Measurements from ENCODE around the gene PCNX1. TPM values are rescaled to one million over a fixed set of nuclear protein-coding genes. Genes with fewer than 3 reads are reported as not detected.
"Not testable (repeated sequence)": the region's sequence is repeated elsewhere in the genome, so short reads cannot be mapped to it uniquely, and the experiment has no call there.

The PCNX1 gene
- total RNA-seq, 4 donors from 2014 or later: 47.1 to 73.6 (median 66.2) TPM

DNA sequence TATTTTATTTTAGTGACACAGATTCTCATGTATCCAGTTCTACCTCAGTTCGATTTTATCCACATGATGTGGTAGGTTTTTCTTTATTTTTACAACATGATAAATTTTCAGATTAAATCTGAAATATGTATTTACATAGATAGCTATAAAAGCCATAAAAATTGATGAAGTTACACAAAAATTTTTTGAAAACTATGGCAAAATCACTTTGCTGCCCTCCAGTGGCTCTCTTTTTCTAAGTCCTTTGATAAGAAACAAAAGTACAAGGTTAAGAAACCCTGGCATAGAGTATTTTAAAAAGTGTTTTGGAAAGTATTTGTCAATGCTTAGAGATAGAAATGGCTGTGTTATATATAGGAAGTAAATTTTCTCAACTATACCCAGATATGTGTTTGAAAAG lies 104.2 kb downstream of the PCNX1 start:
- ATAC-seq: no peak
- H3K36me3 ChIP-seq: peaks cover 0 to 29% of the 10 kb centered on the region in 2 donors

DNA sequence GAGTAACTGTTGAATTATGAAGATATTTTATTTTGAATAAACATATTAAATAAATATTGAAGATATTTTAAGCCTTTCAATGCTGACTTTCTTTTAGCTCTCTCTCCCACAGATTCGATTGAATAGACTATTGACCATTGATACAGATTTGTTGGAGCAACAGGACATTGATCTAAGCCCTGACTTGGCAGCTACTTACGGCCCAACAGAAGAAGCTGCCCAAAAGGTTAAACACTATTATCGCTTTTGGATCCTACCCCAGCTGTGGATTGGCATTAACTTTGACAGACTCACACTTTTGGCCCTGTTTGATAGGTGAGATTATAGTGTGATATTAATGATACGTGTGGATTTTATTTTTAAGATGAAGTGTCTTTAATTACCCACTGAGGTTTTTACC lies 105.6 kb downstream of the PCNX1 start:
- WGBS, 2 donors (ENCODE audit: low coverage in 1 of 2): 88 to 100% methylated on average over 1 to 4 of the region's 4 CpGs

More for the DNA sequence above, 104.2 kb downstream of the PCNX1 start:
- Histone ChIP-seq H3K9me3 (no peaks in the 10 kb centered on the region), H3K27me3 (no peaks in the 10 kb centered on the region), H3K4me3 (no peak overlapping the region), H3K27ac (no peak overlapping the region), H3K4me1 (no peaks in the 10 kb centered on the region)
- TF ChIP-seq POLR2AphosphoS5 (IDR thresholded peaks at IDR 0.05) (no peak), POLR2A (IDR thresholded peaks at IDR 0.05) (no peak), EP300 (IDR thresholded peaks at IDR 0.05) (no peak)
- TF ChIP-seq, protein P1, sequence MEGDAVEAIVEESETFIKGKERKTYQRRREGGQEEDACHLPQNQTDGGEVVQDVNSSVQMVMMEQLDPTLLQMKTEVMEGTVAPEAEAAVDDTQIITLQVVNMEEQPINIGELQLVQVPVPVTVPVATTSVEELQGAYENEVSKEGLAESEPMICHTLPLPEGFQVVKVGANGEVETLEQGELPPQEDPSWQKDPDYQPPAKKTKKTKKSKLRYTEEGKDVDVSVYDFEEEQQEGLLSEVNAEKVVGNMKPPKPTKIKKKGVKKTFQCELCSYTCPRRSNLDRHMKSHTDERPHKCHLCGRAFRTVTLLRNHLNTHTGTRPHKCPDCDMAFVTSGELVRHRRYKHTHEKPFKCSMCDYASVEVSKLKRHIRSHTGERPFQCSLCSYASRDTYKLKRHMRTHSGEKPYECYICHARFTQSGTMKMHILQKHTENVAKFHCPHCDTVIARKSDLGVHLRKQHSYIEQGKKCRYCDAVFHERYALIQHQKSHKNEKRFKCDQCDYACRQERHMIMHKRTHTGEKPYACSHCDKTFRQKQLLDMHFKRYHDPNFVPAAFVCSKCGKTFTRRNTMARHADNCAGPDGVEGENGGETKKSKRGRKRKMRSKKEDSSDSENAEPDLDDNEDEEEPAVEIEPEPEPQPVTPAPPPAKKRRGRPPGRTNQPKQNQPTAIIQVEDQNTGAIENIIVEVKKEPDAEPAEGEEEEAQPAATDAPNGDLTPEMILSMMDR (IDR thresholded peaks at IDR 0.05): no peak
- 73 to 100% methylated on average over 1 of the region's 1 CpG for WGBS, 2 donors (ENCODE audit: low coverage in 1 of 2)

DNA sequence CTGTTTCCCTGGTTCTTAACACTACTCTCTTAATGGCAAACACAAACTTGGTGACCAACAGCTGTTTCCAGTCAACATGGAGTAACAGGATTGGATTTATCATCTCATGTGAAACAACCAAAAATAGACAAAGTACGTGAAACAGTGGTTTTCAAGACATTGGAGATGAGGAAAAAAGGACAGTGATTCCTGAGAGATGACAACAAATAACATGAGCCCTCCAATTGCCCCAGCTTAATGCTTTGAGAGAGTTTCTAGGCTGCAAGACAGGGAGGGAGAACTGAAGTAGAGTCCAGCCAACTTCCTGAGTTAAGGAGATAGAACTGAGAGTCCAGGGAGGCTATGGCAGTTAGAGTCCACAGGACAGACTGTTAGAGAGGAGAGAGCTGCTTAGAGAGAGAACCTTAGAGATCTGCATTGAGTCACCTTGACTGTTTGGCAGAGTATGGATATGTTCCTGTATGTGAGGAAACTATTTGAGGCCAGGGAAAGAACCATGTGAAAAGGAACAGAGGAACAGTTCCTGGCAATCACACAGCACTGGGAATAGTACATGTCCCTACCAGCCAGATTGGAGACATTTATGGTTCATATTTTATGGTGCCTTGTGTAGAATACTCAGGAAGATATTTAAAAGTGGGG lies 106.4 kb downstream of the PCNX1 start:
- Histone ChIP-seq H3K9me3 (no peaks in the 10 kb centered on the region), H3K27ac (no peak overlapping the region), H3K4me1 (no peaks in the 10 kb centered on the region), H3K4me3 (no peak overlapping the region), H3K27me3 (no peaks in the 10 kb centered on the region), H3K36me3 (peaks cover 0 to 30% of the 10 kb centered on the region in 2 donors)
- ATAC-seq: no peak
- no peak for TF ChIP-seq POLR2AphosphoS5 (IDR thresholded peaks at IDR 0.05)
- TF ChIP-seq EP300 (IDR thresholded peaks at IDR 0.05): no peak
- TF ChIP-seq, protein P1 (IDR thresholded peaks at IDR 0.05): no peak
- TF ChIP-seq POLR2A (IDR thresholded peaks at IDR 0.05): no peak
- WGBS, 2 donors (ENCODE audit: low coverage in 1 of 2): 23% methylated on average over 1 of the region's 1 CpG; no CpG with 5 or more reads in 1 of the 2 donors

More for the DNA sequence above, 105.6 kb downstream of the PCNX1 start:
- Histone ChIP-seq H3K4me1 (no peaks in the 10 kb centered on the region), H3K4me3 (no peak overlapping the region), H3K9me3 (no peaks in the 10 kb centered on the region), H3K36me3 (peaks cover 0 to 29% of the 10 kb centered on the region in 2 donors), H3K27me3 (no peaks in the 10 kb centered on the region), H3K27ac (no peak overlapping the region)
- no peak for ATAC-seq
- TF ChIP-seq POLR2AphosphoS5 (IDR thresholded peaks at IDR 0.05): no peak

DNA sequence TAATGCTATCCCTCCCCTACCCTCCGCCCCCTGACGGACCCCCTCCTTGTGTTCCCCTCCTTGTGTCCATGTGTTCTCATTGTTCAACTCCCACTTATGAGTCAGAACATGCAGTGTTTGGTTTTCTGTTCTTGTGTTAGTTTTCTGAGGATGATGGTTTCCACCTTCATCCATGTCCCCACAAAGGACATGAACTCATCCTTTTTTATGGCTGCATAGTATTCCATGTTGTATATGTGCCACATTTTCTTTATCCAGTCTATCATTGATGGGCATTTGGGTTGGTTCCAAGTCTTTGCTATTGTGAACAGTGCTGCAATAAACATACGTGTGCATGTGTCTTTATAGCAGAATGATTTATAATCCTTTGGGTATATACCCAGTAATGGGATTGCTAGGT lies 112.7 kb downstream of the PCNX1 start:
- H3K27ac ChIP-seq, H3K9me3 ChIP-seq, H3K27me3 ChIP-seq, ATAC-seq, H3K4me1 ChIP-seq, H3K4me3 ChIP-seq: not testable (repeated sequence)
- 95 to 100% methylated on average over 1 to 3 of the region's 3 CpGs for WGBS, 2 donors (ENCODE audit: low coverage in 1 of 2)
- H3K36me3 ChIP-seq: peaks cover 0 to 33% of the 10 kb centered on the region in 2 donors

DNA sequence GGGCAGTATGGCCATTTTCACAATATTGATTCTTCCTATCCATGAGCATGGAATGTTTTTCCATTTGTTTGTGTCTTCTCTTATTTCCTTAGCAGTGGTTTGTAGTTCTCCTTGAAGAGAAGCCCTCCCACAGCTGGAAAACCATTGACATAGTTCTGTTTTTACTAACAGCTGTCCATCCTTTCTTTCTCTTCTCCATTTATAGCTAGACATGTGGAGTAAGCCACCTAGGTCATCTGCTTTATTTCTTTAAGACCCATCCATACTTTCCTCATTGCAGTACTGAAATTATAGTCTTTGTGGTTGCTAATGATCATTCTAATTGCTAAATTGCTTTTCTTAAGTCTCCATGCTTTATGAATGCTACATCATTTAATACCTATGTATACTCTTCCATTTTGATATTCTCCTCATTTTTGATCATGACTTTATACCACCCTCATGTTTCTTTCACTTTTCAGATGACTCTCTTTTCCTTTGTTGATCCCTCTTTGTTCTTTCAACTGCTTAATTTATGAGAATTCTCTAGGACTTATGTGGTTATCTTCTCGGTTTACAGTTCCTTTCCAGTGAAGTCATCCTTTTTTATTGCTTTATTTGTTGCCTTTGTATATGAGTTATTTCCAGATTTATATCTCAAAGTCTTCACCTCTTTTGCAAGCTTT lies 114.2 kb downstream of the PCNX1 start:
- Histone ChIP-seq H3K27ac (no peak overlapping the region), H3K36me3 (peaks cover 0 to 39% of the 10 kb centered on the region in 2 donors)

DNA sequence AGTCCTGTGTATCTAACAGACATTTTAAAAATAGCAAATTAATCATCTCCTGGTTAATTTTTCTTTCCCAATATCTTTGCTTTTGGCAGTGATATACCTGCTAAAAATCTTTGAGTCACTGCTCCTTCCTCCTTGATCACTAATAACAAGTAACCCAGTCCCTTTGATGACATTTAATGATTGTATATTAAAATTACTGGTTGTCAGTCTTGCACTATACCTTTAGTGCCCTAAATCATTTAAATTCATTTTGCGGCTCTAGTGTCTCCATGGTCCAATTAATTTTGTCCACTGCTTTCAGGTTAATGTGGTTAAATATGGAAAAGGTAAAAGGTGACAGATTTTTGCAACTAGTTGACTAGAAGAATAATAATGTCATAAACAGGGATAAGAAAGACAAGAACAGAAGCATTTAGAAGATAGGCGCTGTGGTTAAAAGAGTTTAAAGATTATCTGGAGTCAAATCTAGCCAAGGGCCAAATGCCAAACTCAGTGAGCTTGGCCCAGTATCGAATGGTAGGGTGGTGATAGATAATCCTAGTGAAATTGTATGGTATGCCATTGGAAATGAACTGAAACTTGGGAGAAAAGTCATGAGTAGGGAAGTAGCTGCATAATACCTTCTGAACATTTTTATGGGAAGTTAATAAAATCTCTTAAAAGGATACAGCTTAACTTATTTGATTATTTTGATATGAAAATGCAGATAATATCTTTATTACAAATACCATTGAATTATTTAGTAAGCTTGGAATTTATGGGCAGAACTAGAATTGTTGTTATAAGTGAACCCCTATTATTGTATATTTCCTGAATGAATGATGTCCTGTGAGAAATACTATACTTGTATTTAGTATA lies 115.0 kb downstream of the PCNX1 start:
- no peak overlapping the region for H3K27ac ChIP-seq
- TF ChIP-seq, protein P1 (IDR thresholded peaks at IDR 0.05): no peak
- TF ChIP-seq EP300 (IDR thresholded peaks at IDR 0.05): no peak
- no peak for TF ChIP-seq POLR2A (IDR thresholded peaks at IDR 0.05)
- no peak for TF ChIP-seq POLR2AphosphoS5 (IDR thresholded peaks at IDR 0.05)
- H3K27me3 ChIP-seq: no peaks in the 10 kb centered on the region
- H3K36me3 ChIP-seq: peaks cover 0 to 44% of the 10 kb centered on the region in 2 donors
- H3K4me3 ChIP-seq: no peak overlapping the region
- no peaks in the 10 kb centered on the region for H3K9me3 ChIP-seq
- ATAC-seq: no peak
- H3K4me1 ChIP-seq: no peaks in the 10 kb centered on the region
- 84 to 96% methylated on average over 3 of the region's 3 CpGs for WGBS, 2 donors (ENCODE audit: low coverage in 1 of 2)

More for the DNA sequence above, 114.2 kb downstream of the PCNX1 start:
- H3K4me3 ChIP-seq: no peak overlapping the region
- no peaks in the 10 kb centered on the region for H3K27me3 ChIP-seq
- no peaks in the 10 kb centered on the region for H3K9me3 ChIP-seq
- TF ChIP-seq POLR2A (IDR thresholded peaks at IDR 0.05): no peak
- ATAC-seq: no peak
- H3K4me1 ChIP-seq: no peaks in the 10 kb centered on the region
- 44 to 86% methylated on average over 1 of the region's 1 CpG for whole genome bisulfite sequencing, 2 donors (ENCODE audit: low coverage in 1 of 2)
